Activated CD4-positive, alpha-beta T cell treated with anti-CD3 and anti-CD28 coated beads, Interleukin-2, amount 50 U/mL, for 16 hours (primary cell): ENCODE results near the gene WDR81.
"Not testable (repeated sequence)": the region's sequence is repeated elsewhere in the genome, so short reads cannot be mapped to it uniquely, and the experiment has no call there.

ENCODE experiments used
- DNase-seq: peaks from one replicate; pipeline ENCODE4 v3.0.0-alpha.2; 2020

The WDR81 gene

GRCh38 chr17:1755827-1756262 is 31.3 kb downstream of the WDR81 start:
- DNase-seq: no peak

- DNase-seq: no peak
Observed at GRCh38 chr17:1758807-1759206, 34.3 kb downstream of the WDR81 start.

- no peak for DNase-seq
Observed at GRCh38 chr17:1759529-1759928, 35.0 kb downstream of the WDR81 start.

GRCh38 chr17:1762233-1762900 is 37.9 kb downstream of the WDR81 start:
- DNase-seq: no peak

- no peak for DNase-seq
Observed at GRCh38 chr17:1762901-1763898, 38.7 kb downstream of the WDR81 start.

- peak; percentile 48 for DNase-seq
Observed at GRCh38 chr17:1764284-1764683, 39.8 kb downstream of the WDR81 start.

GRCh38 chr17:1764705-1765104 is 40.2 kb downstream of the WDR81 start:
- DNase-seq: not testable (repeated sequence)

GRCh38 chr17:1765576-1765975 is 41.1 kb downstream of the WDR81 start:
- DNase-seq: no peak

- no peak for DNase-seq
Observed at GRCh38 chr17:1766382-1767135, 42.1 kb downstream of the WDR81 start.

- no peak for DNase-seq
Observed at GRCh38 chr17:1767358-1767757, 42.9 kb downstream of the WDR81 start.

- no peak for DNase-seq
Observed at GRCh38 chr17:1769822-1770477, 45.4 kb downstream of the WDR81 start.

GRCh38 chr17:1773000-1773695 is 48.6 kb downstream of the WDR81 start:
- DNase-seq: not testable (repeated sequence)

- DNase-seq: no peak
Observed at GRCh38 chr17:1773696-1774181, 49.2 kb downstream of the WDR81 start.

- no peak for DNase-seq
Observed at GRCh38 chr17:1774390-1775176, 50.1 kb downstream of the WDR81 start.

- no peak for DNase-seq
Observed at GRCh38 chr17:1776328-1776727, 51.8 kb downstream of the WDR81 start.

- DNase-seq: no peak
Observed at GRCh38 chr17:1776857-1777256, 52.4 kb downstream of the WDR81 start.

- no peak for DNase-seq
Observed at GRCh38 chr17:1779571-1780131, 55.1 kb downstream of the WDR81 start.

GRCh38 chr17:1782171-1782567 is 57.7 kb downstream of the WDR81 start:
- DNase-seq: no peak

GRCh38 chr17:1783271-1783670 is 58.8 kb downstream of the WDR81 start:
- DNase-seq: no peak

- no peak for DNase-seq
Observed at GRCh38 chr17:1783834-1784611, 59.5 kb downstream of the WDR81 start.
